H1 (cell line): ENCODE measurements around the gene ZBTB7B. TPM values are rescaled to one million over a fixed set of nuclear protein-coding genes. Genes with fewer than 3 reads are reported as not detected.

ENCODE experiments used
- CTCF ChIA-PET: fragments of 300-600 bp; sonication (Branson Sonifier 250); formaldehyde crosslinking; loops from one replicate; lab custom pipeline; 2021; ENCODE audit not compliant: partially characterized antibody; lab: Charles Lee
- POLR2A ChIA-PET: fragments of 300-600 bp; sonication (Branson Sonifier 250); formaldehyde crosslinking; loops from one replicate; lab custom pipeline; 2021; ENCODE audit warnings: inconsistent platforms; ENCODE audit not compliant: partially characterized antibody; lab: Charles Lee
- DNase-seq, 2 experiments: peaks; one replicate each; pipeline versions ENCODE4 v3.0.0 to v3.0.0-alpha.2; 2010 to 2022; ENCODE audit warnings: low spot score in 2 of 2, low read depth in 1 of 2, mixed read lengths in 1 of 2
- FAIRE-seq: peaks from 2 replicates; lab custom pipeline; 2011; peaks lifted over from hg19 to GRCh38; lab: Jason Lieb, UNC
- H2AFZ ChIP-seq: 2 replicates; pipeline ENCODE4 v1.8.1; 2012; ENCODE audit warnings: low read length, inconsistent platforms
- H2AK5ac ChIP-seq: 2 replicates; pipeline ENCODE4 v1.6.1; 2013; ENCODE audit warnings: low read depth, low read length
- H2BK120ac ChIP-seq: replicated peaks from 2 replicates; pipeline ENCODE3; 2013; ENCODE audit warnings: low read depth, low read length, inconsistent platforms
- H2BK12ac ChIP-seq: 2 replicates; pipeline ENCODE4 v1.6.1; 2013; ENCODE audit warnings: low read depth, low read length
- H2BK15ac ChIP-seq: 2 replicates; pipeline ENCODE4 v1.6.1; 2013; ENCODE audit warnings: low read length
- H2BK20ac ChIP-seq: 2 replicates; pipeline ENCODE4 v1.6.1; 2013; ENCODE audit warnings: low read length
- H2BK5ac ChIP-seq: 2 replicates; pipeline ENCODE4 v1.6.1; 2013; ENCODE audit warnings: low read depth, low read length
- H3K14ac ChIP-seq: 2 replicates; pipeline ENCODE4 v1.6.1; 2013; ENCODE audit warnings: inconsistent platforms; ENCODE audit not compliant: insufficient read length
- H3K18ac ChIP-seq: 2 replicates; pipeline ENCODE4 v1.6.1; 2013; ENCODE audit warnings: low read length; ENCODE audit errors: extremely low read depth
- H3K23ac ChIP-seq: 2 replicates; pipeline ENCODE4 v1.6.1; 2013; ENCODE audit warnings: inconsistent platforms; ENCODE audit not compliant: insufficient read length
- H3K23me2 ChIP-seq: 2 replicates; pipeline ENCODE4 v1.6.1; 2013; ENCODE audit warnings: low read depth, low read length
- H3K27ac ChIP-seq: 2 replicates; pipeline ENCODE4 v1.6.1; 2011; ENCODE audit warnings: low read depth, low read length, inconsistent platforms
- H3K27me3 ChIP-seq, 4 experiments: replicated peaks in 1 of 4; 1 replicate in 1 of 4; 2 replicates in 3 of 4; pipeline versions ENCODE4 v1.6.1 to v1.8.1; 2011 to 2013; ENCODE audit warnings: low read length in 3 of 4, mild to moderate bottlenecking in 3 of 4, inconsistent platforms in 2 of 4, mixed read lengths in 2 of 4, moderate library complexity in 1 of 4; ENCODE audit not compliant: control insufficient read depth in 3 of 4, insufficient read depth in 3 of 4; ENCODE audit errors: extremely low read depth in 1 of 4
- H3K36me3 ChIP-seq, 4 experiments: 2 replicates each; pipeline versions ENCODE4 v1.6.1 to v1.8.1; 2011 to 2013; ENCODE audit warnings: mild to moderate bottlenecking in 4 of 4, low read length in 3 of 4, moderate library complexity in 2 of 4, control low read depth in 1 of 4, inconsistent platforms in 1 of 4; ENCODE audit not compliant: insufficient read depth in 4 of 4, control insufficient read depth in 2 of 4
- H3K4ac ChIP-seq: replicated peaks from 2 replicates; pipeline ENCODE3; 2013; ENCODE audit warnings: low read length, low read depth, mixed read lengths, inconsistent platforms; ENCODE audit not compliant: insufficient read length
- H3K4me1 ChIP-seq, 4 experiments: replicated peaks in 1 of 4; 1 replicate in 1 of 4; 2 replicates in 3 of 4; pipeline versions ENCODE4 v1.6.1 to v1.8.1; 2011 to 2013; ENCODE audit warnings: low read length in 3 of 4, inconsistent platforms in 2 of 4, mixed read lengths in 1 of 4; ENCODE audit not compliant: insufficient read depth in 4 of 4, control insufficient read depth in 3 of 4
- H3K4me2 ChIP-seq, 2 experiments: 2 replicates each; pipeline versions ENCODE4 v1.6.1 to v1.8.1; 2011 to 2013; ENCODE audit warnings: low read depth in 2 of 2, low read length in 2 of 2, control low read depth in 1 of 2, inconsistent platforms in 1 of 2, mild to moderate bottlenecking in 1 of 2; ENCODE audit not compliant: insufficient read depth in 1 of 2
- H3K4me3 ChIP-seq, 4 experiments: fragments of 200-600, 300-600 bp in 1 of 4; sonication (generic), shearing (Covaris generic), sonication (Bioruptor Twin) in 1 of 4; 2 replicates each; pipeline versions ENCODE4 v1.5.1 to v1.8.1; 2011 to 2016; ENCODE audit warnings: low read length in 4 of 4, low read depth in 3 of 4, control low read depth in 2 of 4, inconsistent platforms in 2 of 4, mild to moderate bottlenecking in 2 of 4, mixed read lengths in 1 of 4, moderate library complexity in 1 of 4; ENCODE audit not compliant: insufficient read depth in 2 of 4; ENCODE audit errors: extremely low read depth in 1 of 4
- H3K56ac ChIP-seq: replicated peaks from 2 replicates; pipeline ENCODE3; 2013; ENCODE audit warnings: low read depth, mild to moderate bottlenecking, mixed read lengths, low read length, inconsistent platforms; ENCODE audit not compliant: insufficient read length
- H3K79me1 ChIP-seq: 2 replicates; pipeline ENCODE4 v1.6.1; 2013; ENCODE audit warnings: low read depth, low read length, control low read depth
- H3K79me2 ChIP-seq, 2 experiments: 2 replicates each; pipeline versions ENCODE4 v1.6.1 to v1.8.1; 2012 to 2013; ENCODE audit warnings: low read length in 2 of 2, mild to moderate bottlenecking in 2 of 2, inconsistent platforms in 1 of 2; ENCODE audit not compliant: insufficient read depth in 2 of 2, control insufficient read depth in 1 of 2
- H3K9ac ChIP-seq, 4 experiments: replicated peaks in 1 of 4; 1 replicate in 1 of 4; 2 replicates in 3 of 4; pipeline versions ENCODE4 v1.6.1 to v1.8.1; 2011 to 2013; ENCODE audit warnings: low read depth in 3 of 4, low read length in 3 of 4, control low read depth in 2 of 4, mild to moderate bottlenecking in 2 of 4, moderate library complexity in 2 of 4, inconsistent platforms in 1 of 4; ENCODE audit errors: extremely low read depth in 1 of 4
- H3K9me3 ChIP-seq, 2 experiments: 2 replicates each; pipeline versions ENCODE4 v1.6.1 to v1.8.1; 2012 to 2013; ENCODE audit warnings: mild to moderate bottlenecking in 2 of 2, moderate library complexity in 2 of 2, control low read depth in 1 of 2, inconsistent platforms in 1 of 2, low read depth in 1 of 2, low read length in 1 of 2, mixed read lengths in 1 of 2; ENCODE audit not compliant: insufficient read depth in 2 of 2
- H4K20me1 ChIP-seq, 2 experiments: replicated peaks in 1 of 2; 2 replicates each; pipeline versions ENCODE3 to v1.8.1; 2011 to 2013; ENCODE audit warnings: inconsistent platforms in 2 of 2, low read length in 2 of 2, mild to moderate bottlenecking in 1 of 2; ENCODE audit not compliant: insufficient read depth in 2 of 2, control insufficient read depth in 1 of 2
- H4K5ac ChIP-seq: 2 replicates; pipeline ENCODE4 v1.6.1; 2013; ENCODE audit warnings: low read length, low read depth, mixed read lengths, inconsistent platforms; ENCODE audit not compliant: insufficient read length
- H4K8ac ChIP-seq: 2 replicates; pipeline ENCODE4 v1.8.0; 2013; ENCODE audit warnings: mild to moderate bottlenecking, moderate library complexity, low read length, inconsistent platforms; ENCODE audit not compliant: insufficient read depth; ENCODE audit errors: extremely low read depth
- H4K91ac ChIP-seq: replicated peaks from 2 replicates; pipeline ENCODE3; 2013; ENCODE audit warnings: low read length, mixed read lengths, inconsistent platforms; ENCODE audit not compliant: insufficient read length
- CHD2 ChIP-seq: IDR thresholded peaks from 2 replicates; pipeline ENCODE4 v1.6.1; 2012; ENCODE audit warnings: low read length, improper control_type of control experiment
- CREB1 ChIP-seq: IDR thresholded peaks from 2 replicates; pipeline ENCODE4 v1.6.1; 2012; ENCODE audit warnings: inconsistent platforms
- CTCF ChIP-seq, 3 experiments: IDR thresholded peaks; 1 replicate in 2 of 3; 2 replicates in 1 of 3; pipeline versions ENCODE4 v1.5.1 to v1.6.1; 2011; ENCODE audit warnings: low read length in 3 of 3, mild to moderate bottlenecking in 3 of 3, inconsistent platforms in 2 of 3, low read depth in 1 of 3, moderate library complexity in 1 of 3; ENCODE audit not compliant: insufficient read depth in 1 of 3; ENCODE audit errors: control extremely low read depth in 1 of 3
- RAD21 ChIP-seq, 2 experiments: IDR thresholded peaks in 1 of 2; conservative IDR thresholded peaks in 1 of 2; 2 replicates each; pipeline ENCODE4 v1.6.1; 2011; ENCODE audit warnings: low read depth in 2 of 2, low read length in 2 of 2, improper control_type of control experiment in 1 of 2, inconsistent platforms in 1 of 2, mild to moderate bottlenecking in 1 of 2, moderate library complexity in 1 of 2
- WGBS, 2 experiments: shearing (Covaris generic) in 1 of 2; methylation state at CpG; one replicate each; pipeline versions ENCODE4 v1.1.6 to v1.1.7; 2013 to 2015; ENCODE audit warnings: low lambda C conversion rate in 2 of 2, mixed read lengths in 2 of 2, inconsistent platforms in 1 of 2, low coverage in 1 of 2, missing lambda C conversion rate in 1 of 2; ENCODE audit not compliant: insufficient replicate concordance in 2 of 2, insufficient coverage in 1 of 2, insufficient read length in 1 of 2; ENCODE audit errors: extremely low coverage in 1 of 2, missing lambda C conversion rate in 1 of 2; 5-methylcytosine and 5-hydroxymethylcytosine counted together
- polyA plus RNA-seq, 7 experiments: library from polyadenylated mRNA; depleted of rRNA in 3 of 7; stranded (reverse) in 5 of 7; unstranded in 2 of 7; fragments of >200 nt in 5 of 7; fragments of 200-250 nt in 2 of 7; gene quantifications; 1 replicate in 5 of 7; 2 replicates in 1 of 7; 4 replicates in 1 of 7; pipeline versions ENCODE4 v1.2.1 to v1.2.3, GENCODE V29; 2011 to 2013; ENCODE audit warnings: missing spikeins in 2 of 7, mixed read lengths in 2 of 7
- total RNA-seq: library from RNA; stranded (reverse); fragmentation: NEBNext Ultra II Directional; extraction: Animal tissue kit (Norgen Biotek cat#: 25700); gene quantifications from 2 replicates; pipeline ENCODE4 v1.2.1, GENCODE V29; 2021

Gene ZBTB7B
- total and polyA plus RNA-seq, 2 of the 8 experiments (the other 6 are each of a cell fraction or from before 2014, with no cell fraction given), result 24.5 to 36.9 TPM

GRCh38 chr1:155052439-155053395 lies 50.1 kb downstream of the ZBTB7B start:
- Histone ChIP-seq H3K9ac (no peak overlapping the region), H2BK120ac (no peak overlapping the region), H3K4me1 (peaks cover 4 to 24% (median 10%) of the 10 kb centered on the region in 4 experiments; a peak in 6 of 7 replicates), H3K27me3 (peaks cover 0 to 18% (median 12%) of the 10 kb centered on the region in 4 experiments; a peak in 5 of 7 replicates), H2BK5ac (no peak overlapping the region), H2AK5ac (no peak overlapping the region), H4K8ac (no peak overlapping the region), H3K4me2 (peak overlapping the region; percentile 42 to 96; a peak in 3 of 4 replicates), H3K14ac (no peak overlapping the region), H4K20me1 (peaks cover 2 to 7% of the 10 kb centered on the region in 2 experiments), H4K91ac (no peak overlapping the region), H2AFZ (no peak overlapping the region), H3K4ac (no peak overlapping the region), H3K79me2 (no peaks in the 10 kb centered on the region), H2BK20ac (no peak overlapping the region), H3K36me3 (peaks cover 0 to 3% (median 0%) of the 10 kb centered on the region in 4 experiments; a peak in 1 of 8 replicates), H2BK12ac (no peak overlapping the region), H3K23me2 (peaks cover 16% of the 10 kb centered on the region), H3K4me3 (peak overlapping the region; percentile 32 to 76 (median 55); a peak in 5 of 8 replicates), H3K79me1 (no peaks in the 10 kb centered on the region), H2BK15ac (no peak overlapping the region), H3K56ac (no peak overlapping the region), H3K9me3 (no peaks in the 10 kb centered on the region), H3K18ac (no peak overlapping the region), H4K5ac (no peak overlapping the region), H3K23ac (no peak overlapping the region), H3K27ac (no peak overlapping the region)
- 76% methylated on average over 12 of the region's 12 CpGs; no CpG with 5 or more reads in 1 of the 2 experiments for WGBS, 2 experiments
- POLR2A ChIA-PET, result interaction anchor here (0.9 to 2.6 kb wide), 7 partner anchors 8 to 97 kb away, joined by 3 to 7 read pairs (median 3); partner anchors contain the start of genes PBXIP1 and PYGO2
- DNase-seq, result no peak
- CTCF ChIA-PET, result interaction anchor here (0.9 to 33.9 kb wide), 10 partner anchors 0 to 140 kb away, joined by 3 to 907 read pairs (median 9); partner anchors contain the start of genes ADAM15, EFNA3, EFNA4 and SHC1
- TF ChIP-seq CREB1, result no peak
- TF ChIP-seq CTCF (IDR thresholded peaks at IDR 0.05; ENCODE audit: control extremely low read depth in 1 of 3, insufficient read depth in 1 of 3, low read depth in 1 of 3, low read length in 3 of 3), result peak in 2 of 3 experiments; percentile 44 to 49; a peak in 3 of 4 replicates
- no peak for TF ChIP-seq CHD2
- peak in 1 of 2 experiments; percentile 15; a peak in 1 of 4 replicates for TF ChIP-seq RAD21 (IDR thresholded peaks at IDR 0.05 in 1 of 2, conservative IDR thresholded peaks at IDR 0.05 in 1 of 2; ENCODE audit: low read depth in 2 of 2, low read length in 2 of 2)
- no peak for FAIRE-seq
